Mesendoderm (in vitro differentiated cells): ENCODE results near the gene SLC48A1.

Experiments used
- DNase-seq: peaks from one replicate; pipeline ENCODE4 v3.0.0; 2013
- H2AK5ac ChIP-seq: 2 replicates; pipeline ENCODE4 v1.6.1; 2013; ENCODE audit warnings: low read length, inconsistent platforms
- H2BK120ac ChIP-seq: 2 replicates; pipeline ENCODE4 v1.6.1; 2013; ENCODE audit warnings: low read depth, mild to moderate bottlenecking, low read length, moderate library complexity, mixed read lengths
- H2BK15ac ChIP-seq: replicated peaks from 2 replicates; pipeline ENCODE4 v1.6.1; 2013; ENCODE audit warnings: low read depth, mild to moderate bottlenecking, moderate library complexity
- H2BK5ac ChIP-seq: 2 replicates; pipeline ENCODE4 v1.6.1; 2013; ENCODE audit warnings: low read length, inconsistent platforms
- H3K18ac ChIP-seq: 2 replicates; pipeline ENCODE4 v1.6.1; 2013; ENCODE audit warnings: mild to moderate bottlenecking, low read length, mixed read lengths
- H3K23ac ChIP-seq: one replicate; pipeline ENCODE4 v1.6.1; 2013; ENCODE audit warnings: low read length
- H3K27ac ChIP-seq: 2 replicates; pipeline ENCODE4 v1.5.1; 2013; ENCODE audit warnings: low read depth, mild to moderate bottlenecking, inconsistent platforms, low read length, moderate library complexity
- H3K27me3 ChIP-seq: 2 replicates; pipeline ENCODE4 v1.6.1; 2013; ENCODE audit warnings: low read length, control low read depth, mild to moderate bottlenecking, inconsistent platforms; ENCODE audit not compliant: insufficient read depth, poor library complexity
- H3K36me3 ChIP-seq: 2 replicates; pipeline ENCODE4 v1.6.1; 2013; ENCODE audit warnings: low read length, inconsistent platforms; ENCODE audit not compliant: control insufficient read depth, insufficient read depth
- H3K4ac ChIP-seq: one replicate; pipeline ENCODE4 v1.6.1; 2013; ENCODE audit warnings: low read depth, mild to moderate bottlenecking, low read length, moderate library complexity
- H3K4me1 ChIP-seq: 2 replicates; pipeline ENCODE4 v1.6.1; 2013; ENCODE audit warnings: low read depth, low read length, inconsistent platforms; ENCODE audit not compliant: control insufficient read depth
- H3K4me2 ChIP-seq: 2 replicates; pipeline ENCODE4 v1.6.1; 2013; ENCODE audit warnings: low read length
- H3K4me3 ChIP-seq: 2 replicates; pipeline ENCODE4 v1.5.1; 2013; ENCODE audit warnings: mild to moderate bottlenecking, low read length
- H3K56ac ChIP-seq: one replicate; pipeline ENCODE4 v1.6.1; 2013; ENCODE audit warnings: low read length
- H3K79me1 ChIP-seq: 2 replicates; pipeline ENCODE4 v1.6.1; 2013; ENCODE audit warnings: low read length, inconsistent platforms
- H3K79me2 ChIP-seq: 2 replicates; pipeline ENCODE4 v1.6.1; 2013; ENCODE audit warnings: mild to moderate bottlenecking, low read length; ENCODE audit not compliant: control insufficient read depth, insufficient read depth
- H3K9ac ChIP-seq: 2 replicates; pipeline ENCODE4 v1.6.1; 2013; ENCODE audit warnings: low read length, inconsistent platforms
- H4K5ac ChIP-seq: one replicate; pipeline ENCODE4 v1.6.1; 2013; ENCODE audit warnings: low read length
- H4K8ac ChIP-seq: one replicate; pipeline ENCODE4 v1.6.1; 2013; ENCODE audit warnings: low read depth, mild to moderate bottlenecking, control low read depth, low read length, moderate library complexity
- WGBS: extraction: QIAGEN DNeasy Blood & Tissue Kit; methylation state at CpG from one replicate; pipeline ENCODE4 v1.1.7; 2013; ENCODE audit warnings: low lambda C conversion rate, missing lambda C conversion rate; ENCODE audit not compliant: insufficient coverage; ENCODE audit errors: extremely low coverage; 5-methylcytosine and 5-hydroxymethylcytosine counted together

The SLC48A1 gene

DNA sequence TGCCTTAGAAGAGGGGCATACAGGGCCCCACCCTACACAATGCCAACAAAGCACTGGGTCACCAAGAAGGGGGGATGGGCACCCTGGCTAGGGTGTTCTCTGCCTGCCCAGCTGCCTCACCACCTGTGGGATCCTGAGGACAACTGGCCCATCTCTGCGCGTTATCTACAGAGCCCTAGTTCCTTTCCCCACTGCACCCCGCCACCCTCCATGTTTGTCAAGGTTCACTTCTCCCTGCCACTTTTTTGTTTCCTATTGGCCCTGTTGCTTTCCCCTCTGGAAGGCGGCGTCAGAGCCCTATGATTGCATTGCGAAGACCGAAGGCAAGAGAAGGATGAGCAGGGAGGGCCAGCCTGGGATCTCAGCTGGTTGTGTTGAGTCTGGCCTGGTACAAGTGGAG is 1.6 kb downstream of the SLC48A1 start:
- Histone ChIP-seq H3K27me3 (no peaks in the 10 kb centered on the region), H3K9ac (no peak overlapping the region), H3K4me2 (no peak overlapping the region), H3K27ac (no peak overlapping the region), H4K8ac (no peak overlapping the region), H3K23ac (no peak overlapping the region), H2BK5ac (no peak overlapping the region), H3K4ac (no peak overlapping the region), H4K5ac (no peak overlapping the region), H3K79me2 (no peaks in the 10 kb centered on the region), H3K4me1 (peaks cover 2% of the 10 kb centered on the region), H3K79me1 (no peaks in the 10 kb centered on the region), H2BK120ac (no peak overlapping the region), H3K36me3 (no peaks in the 10 kb centered on the region), H2AK5ac (no peak overlapping the region), H2BK15ac (no peak overlapping the region), H3K56ac (no peak overlapping the region), H3K18ac (no peak overlapping the region), H3K4me3 (no peak overlapping the region)
- no peak for DNase-seq
- WGBS = no CpG with 5 or more reads among the region's 7 CpGs

DNA sequence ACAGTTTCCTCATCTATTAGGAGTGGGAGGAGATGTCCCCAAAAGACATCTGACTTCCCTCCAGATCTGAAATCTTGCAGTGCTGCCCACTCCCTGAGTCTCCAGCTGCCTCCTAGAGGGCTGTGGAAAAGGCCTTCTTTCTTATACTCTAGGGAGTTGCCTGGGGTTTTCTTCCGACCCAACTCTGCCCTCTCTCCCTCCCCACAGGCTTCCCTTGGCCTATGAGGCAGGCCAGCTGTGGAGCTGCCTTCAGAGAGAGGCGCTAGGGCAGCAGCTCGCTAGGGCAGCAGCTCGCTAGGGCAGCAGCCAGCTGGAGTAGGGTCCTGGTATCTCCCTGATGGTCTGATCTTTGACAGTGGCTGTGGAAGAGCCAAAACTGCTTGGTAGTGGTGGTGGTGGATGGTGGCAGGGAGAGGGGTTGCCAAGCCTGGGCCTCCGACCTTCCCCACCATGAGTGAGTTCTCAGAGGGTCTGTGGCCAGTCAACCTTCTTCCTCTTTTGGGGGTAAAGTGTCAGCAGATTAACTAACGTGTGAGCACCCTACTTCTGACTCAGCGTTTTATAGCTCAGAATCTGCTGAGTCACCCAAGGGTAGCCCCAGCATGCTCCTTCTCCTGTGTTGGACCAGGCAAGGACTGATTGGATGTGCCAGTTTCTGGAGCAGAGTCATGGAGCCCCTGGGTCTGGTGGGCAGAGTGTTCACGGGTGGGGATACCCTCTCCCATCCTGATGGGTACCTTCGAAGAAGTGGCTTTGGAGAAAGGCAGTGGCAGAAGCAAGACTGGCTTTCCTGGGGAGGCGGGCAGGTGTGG is 2.3 kb downstream of the SLC48A1 start:
- Histone ChIP-seq H3K27me3 (no peaks in the 10 kb centered on the region), H3K23ac (no peak overlapping the region), H3K4me3 (no peak overlapping the region), H3K4me1 (peaks cover under 1% of the 10 kb centered on the region), H4K8ac (no peak overlapping the region), H3K36me3 (no peaks in the 10 kb centered on the region), H4K5ac (no peak overlapping the region), H3K4me2 (no peak overlapping the region), H3K79me1 (no peaks in the 10 kb centered on the region), H2BK5ac (no peak overlapping the region), H3K18ac (no peak overlapping the region), H2AK5ac (peak overlapping the region; percentile 46), H3K9ac (peak overlapping the region; percentile 19), H3K79me2 (no peaks in the 10 kb centered on the region), H2BK15ac (no peak overlapping the region), H2BK120ac (no peak overlapping the region), H3K27ac (no peak overlapping the region), H3K4ac (no peak overlapping the region), H3K56ac (no peak overlapping the region)
- no CpG with 5 or more reads among the region's 10 CpGs for WGBS
- DNase-seq = no peak

DNA sequence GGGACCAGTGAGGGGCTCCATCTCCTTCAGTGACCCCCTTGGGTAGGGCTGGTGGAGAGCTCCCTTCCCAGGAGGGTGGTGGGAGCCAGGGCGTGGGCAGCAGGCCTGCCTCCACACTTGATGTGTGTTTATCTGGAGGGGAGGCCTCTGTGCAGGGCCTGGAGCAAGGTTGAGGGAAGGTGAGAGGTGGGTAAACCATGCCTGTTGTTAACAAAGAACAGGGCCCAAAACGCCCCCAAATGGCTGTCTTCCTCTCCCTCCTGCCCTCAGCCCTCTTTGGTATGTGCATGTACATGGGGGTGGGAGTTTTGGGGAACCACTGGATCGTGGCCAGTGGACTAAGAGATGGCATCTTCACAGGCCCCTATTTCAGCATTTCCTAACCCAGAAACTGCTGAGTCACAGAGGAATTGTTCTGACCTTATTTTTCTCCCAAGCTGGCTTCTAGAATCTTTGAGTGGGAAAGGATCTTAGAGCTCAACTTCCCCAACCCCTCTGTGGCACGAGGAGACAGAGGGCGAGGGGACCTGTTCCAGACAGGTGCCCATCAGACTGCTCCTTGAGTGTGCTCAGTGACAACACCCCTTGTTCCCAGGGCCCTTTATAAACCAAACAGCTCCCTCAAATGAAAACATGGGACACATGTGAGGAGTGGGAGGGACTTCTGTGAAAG is 3.6 kb downstream of the SLC48A1 start:
- H3K4me3 ChIP-seq = no peak overlapping the region
- no peak overlapping the region for H3K56ac ChIP-seq
- H3K27ac ChIP-seq = no peak overlapping the region
- H4K5ac ChIP-seq = no peak overlapping the region
- no peak overlapping the region for H2BK15ac ChIP-seq
- H3K9ac ChIP-seq = no peak overlapping the region
- no peak overlapping the region for H2BK120ac ChIP-seq
- H2BK5ac ChIP-seq = no peak overlapping the region
- H3K27me3 ChIP-seq = no peaks in the 10 kb centered on the region
- H2AK5ac ChIP-seq = no peak overlapping the region
- H3K18ac ChIP-seq = no peak overlapping the region
- no peaks in the 10 kb centered on the region for H3K4me1 ChIP-seq
- WGBS = no CpG with 5 or more reads among the region's 5 CpGs
- H3K79me2 ChIP-seq = no peaks in the 10 kb centered on the region
- H3K4ac ChIP-seq = peak overlapping the region; percentile 39
- no peak overlapping the region for H3K23ac ChIP-seq
- DNase-seq = no peak
- H3K4me2 ChIP-seq = no peak overlapping the region
- H4K8ac ChIP-seq = no peak overlapping the region
- H3K36me3 ChIP-seq = no peaks in the 10 kb centered on the region
- no peaks in the 10 kb centered on the region for H3K79me1 ChIP-seq

DNA sequence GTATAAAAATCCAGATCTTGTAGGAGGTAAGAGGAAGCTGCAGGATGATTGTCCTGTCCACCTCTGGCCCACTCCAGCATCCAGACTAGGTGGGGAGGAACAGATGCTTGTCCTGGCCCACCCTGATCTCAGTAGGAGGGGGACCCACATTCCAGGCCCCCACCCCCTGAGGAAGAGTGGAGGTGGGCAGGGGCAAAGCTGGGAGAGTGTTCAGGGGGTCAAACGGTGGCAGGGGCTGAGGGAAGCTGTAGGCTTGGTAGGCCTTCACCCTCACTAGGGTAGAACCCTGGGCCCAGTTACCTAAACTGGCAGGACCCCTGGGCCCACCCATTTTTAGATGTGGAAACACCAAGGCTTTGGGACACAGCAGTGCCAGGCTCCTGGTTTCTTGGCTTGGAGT is 4.1 kb downstream of the SLC48A1 start:
- no peak overlapping the region for H3K4me2 ChIP-seq
- H3K18ac ChIP-seq = no peak overlapping the region
- DNase-seq = no peak
- H2BK5ac ChIP-seq = no peak overlapping the region
- H4K5ac ChIP-seq = no peak overlapping the region
- no peaks in the 10 kb centered on the region for H3K79me2 ChIP-seq
- no CpG with 5 or more reads among the region's 1 CpG for WGBS
- H3K4me1 ChIP-seq = no peaks in the 10 kb centered on the region
- H3K56ac ChIP-seq = peak overlapping the region; percentile 17
- no peak overlapping the region for H2BK120ac ChIP-seq
- H3K9ac ChIP-seq = no peak overlapping the region
- H2AK5ac ChIP-seq = no peak overlapping the region
- H3K4ac ChIP-seq = peak overlapping the region; percentile 29
- H3K23ac ChIP-seq = no peak overlapping the region
- no peaks in the 10 kb centered on the region for H3K36me3 ChIP-seq
- H4K8ac ChIP-seq = no peak overlapping the region
- H3K4me3 ChIP-seq = no peak overlapping the region
- H2BK15ac ChIP-seq = no peak overlapping the region
- no peak overlapping the region for H3K27ac ChIP-seq
- no peaks in the 10 kb centered on the region for H3K79me1 ChIP-seq
- no peaks in the 10 kb centered on the region for H3K27me3 ChIP-seq

DNA sequence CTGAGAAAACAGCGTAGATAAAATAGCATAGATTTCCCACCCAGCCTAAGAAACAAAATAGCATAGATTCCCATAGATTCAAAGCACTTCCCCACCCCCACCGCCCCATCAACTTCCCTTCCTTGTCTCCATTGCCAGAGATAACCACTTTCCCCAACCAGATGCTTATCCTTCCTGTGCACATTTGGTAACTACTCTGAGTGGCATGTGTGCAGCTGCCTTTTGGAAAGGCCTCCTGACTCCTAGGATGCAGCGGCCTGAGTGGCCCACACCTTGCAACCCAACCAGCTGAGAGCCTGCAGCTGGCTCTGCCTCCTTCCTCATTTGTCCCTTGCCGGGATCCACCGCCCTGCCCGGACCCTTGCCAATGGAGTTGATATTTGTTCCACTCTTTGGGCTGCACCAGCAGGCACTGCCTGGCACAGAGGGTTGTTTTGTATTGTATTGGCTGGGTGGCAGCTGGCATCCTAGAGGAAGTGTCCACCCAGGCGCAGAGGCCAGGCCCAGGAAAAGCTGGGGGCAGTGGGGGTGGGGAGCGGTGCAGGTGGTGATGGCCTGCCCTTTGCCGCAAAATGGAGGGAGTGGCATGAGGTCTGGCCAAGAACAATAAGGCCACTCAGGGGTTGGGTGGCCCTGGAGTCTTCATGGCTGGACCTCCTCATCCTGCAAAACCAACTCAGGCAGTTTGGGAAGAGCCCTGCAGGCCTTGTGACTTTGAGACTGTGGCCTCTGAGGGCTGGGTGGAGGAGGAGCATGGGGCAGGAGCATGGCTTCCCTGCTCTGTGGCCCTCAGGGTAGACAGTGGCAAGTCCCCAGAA is 4.9 kb downstream of the SLC48A1 start:
- H3K27me3 ChIP-seq = no peaks in the 10 kb centered on the region
- no peaks in the 10 kb centered on the region for H3K79me2 ChIP-seq
- no peaks in the 10 kb centered on the region for H3K79me1 ChIP-seq
- no peaks in the 10 kb centered on the region for H3K4me1 ChIP-seq
- H3K27ac ChIP-seq = no peak overlapping the region
- peaks cover 2% of the 10 kb centered on the region for H3K36me3 ChIP-seq
- no peak overlapping the region for H3K9ac ChIP-seq
- no peak overlapping the region for H2BK120ac ChIP-seq
- H2BK5ac ChIP-seq = no peak overlapping the region
- no peak overlapping the region for H2BK15ac ChIP-seq
- no CpG with 5 or more reads among the region's 9 CpGs for WGBS
- no peak overlapping the region for H3K4me2 ChIP-seq
- no peak overlapping the region for H2AK5ac ChIP-seq
- no peak overlapping the region for H3K23ac ChIP-seq
- H3K4me3 ChIP-seq = no peak overlapping the region
- no peak overlapping the region for H4K8ac ChIP-seq
- H3K56ac ChIP-seq = no peak overlapping the region
- H3K18ac ChIP-seq = no peak overlapping the region
- DNase-seq = peak; percentile 55
- H3K4ac ChIP-seq = no peak overlapping the region
- H4K5ac ChIP-seq = no peak overlapping the region
